ENCODE measurements around the gene KATNAL2. TPM values are rescaled to one million over a fixed set of nuclear protein-coding genes. Genes with fewer than 3 reads are reported as not detected.
A peak's percentile ranks its signal among the peaks of the same experiment; 100 is the strongest.

KATNAL2 gene
- total RNA-seq, 1 donor from 2014 or later = 3.8 TPM

GRCh38 chr18:46916551-46917107 lies 773 bp upstream of the KATNAL2 start:
- H3K27ac ChIP-seq = peak overlapping the region; percentile 87
- ATAC-seq (peak; percentile 2 to 25), DNase-seq (no peak)
- H3K36me3 ChIP-seq = no peaks in the 10 kb centered on the region
- TF ChIP-seq CTCF (IDR thresholded peaks at IDR 0.05) = no peak
- intact Hi-C loops (cut with DNase I) = no loop called here
- no peaks in the 10 kb centered on the region for H3K9me3 ChIP-seq
- H3K4me3 ChIP-seq = peak overlapping the region; percentile 77
- H3K4me1 ChIP-seq = peaks cover 28% of the 10 kb centered on the region
- H3K27me3 ChIP-seq (ENCODE audit: low read depth) = no peaks in the 10 kb centered on the region

GRCh38 chr18:46917803-46918600 lies 600 bp downstream of the KATNAL2 start:
- ATAC-seq = peak; percentile 9 to 23

GRCh38 chr18:46920067-46920466 lies 2.7 kb downstream of the KATNAL2 start:
- no peaks in the 10 kb centered on the region for H3K36me3 ChIP-seq
- ATAC-seq = no peak
- peaks cover 22% of the 10 kb centered on the region for H3K4me1 ChIP-seq
- no peaks in the 10 kb centered on the region for H3K27me3 ChIP-seq (ENCODE audit: low read depth)
- no peak for DNase-seq
- H3K4me3 ChIP-seq = no peak overlapping the region
- H3K27ac ChIP-seq = no peak overlapping the region
- intact Hi-C loops (cut with DNase I) = no loop called here
- TF ChIP-seq CTCF (IDR thresholded peaks at IDR 0.05) = no peak
- H3K9me3 ChIP-seq = no peaks in the 10 kb centered on the region

More at GRCh38 chr18:46917803-46918600, 600 bp downstream of the KATNAL2 start:
- no peaks in the 10 kb centered on the region for H3K27me3 ChIP-seq (ENCODE audit: low read depth)
- H3K27ac ChIP-seq = peak overlapping the region; percentile 87
- H3K4me3 ChIP-seq = peak overlapping the region; percentile 77
- H3K9me3 ChIP-seq = no peaks in the 10 kb centered on the region
- H3K4me1 ChIP-seq = peaks cover 28% of the 10 kb centered on the region
- intact Hi-C loops (cut with DNase I) = no loop called here
- TF ChIP-seq CTCF (IDR thresholded peaks at IDR 0.05) = no peak
- DNase-seq = no peak
- H3K36me3 ChIP-seq = no peaks in the 10 kb centered on the region

GRCh38 chr18:46920653-46921052 lies 3.3 kb downstream of the KATNAL2 start:
- intact Hi-C loops (cut with DNase I) = no loop called here
- H3K36me3 ChIP-seq = no peaks in the 10 kb centered on the region
- no peak overlapping the region for H3K27ac ChIP-seq
- no peaks in the 10 kb centered on the region for H3K9me3 ChIP-seq
- H3K4me1 ChIP-seq = peaks cover 16% of the 10 kb centered on the region
- ATAC-seq (no peak), DNase-seq (no peak)
- no peaks in the 10 kb centered on the region for H3K27me3 ChIP-seq (ENCODE audit: low read depth)
- no peak overlapping the region for H3K4me3 ChIP-seq
- no peak for TF ChIP-seq CTCF (IDR thresholded peaks at IDR 0.05)

- ATAC-seq (peak; percentile 59 to 62), DNase-seq (no peak)
- Histone ChIP-seq H3K4me1 (no peaks in the 10 kb centered on the region), H3K36me3 (no peaks in the 10 kb centered on the region), H3K27me3 (ENCODE audit: low read depth) (no peaks in the 10 kb centered on the region), H3K9me3 (no peaks in the 10 kb centered on the region), H3K27ac (peak overlapping the region; percentile 18), H3K4me3 (no peak overlapping the region)
- no peak for TF ChIP-seq CTCF (IDR thresholded peaks at IDR 0.05)
- intact Hi-C loops (cut with DNase I) = no loop called here
Observed at GRCh38 chr18:46939337-46939963, 22.0 kb downstream of the KATNAL2 start.
